OCI-M2 (cell line): ENCODE data around the gene MND1.
"Not testable (repeated sequence)": the region's sequence is repeated elsewhere in the genome, so short reads cannot be mapped to it uniquely, and the experiment has no call there.

Experiments used
- DNase-seq: peaks from one replicate; lab custom pipeline; 2025; ENCODE audit not compliant: unreplicated experiment; lab: John Stamatoyannopoulos, UW

The MND1 gene

GRCh38 chr4:153438916-153439756 lies 94.6 kb downstream of the MND1 start:
- no peak for DNase-seq

GRCh38 chr4:153439831-153440230 lies 95.3 kb downstream of the MND1 start:
- no peak for DNase-seq

GRCh38 chr4:153440475-153440874 lies 96.0 kb downstream of the MND1 start:
- DNase-seq: no peak

- no peak for DNase-seq
Observed at GRCh38 chr4:153447175-153447905, 102.9 kb downstream of the MND1 start.

- DNase-seq: no peak
Observed at GRCh38 chr4:153448003-153448731, 103.7 kb downstream of the MND1 start.

- DNase-seq: no peak
Observed at GRCh38 chr4:153449338-153449737, 104.8 kb downstream of the MND1 start.

- DNase-seq: no peak
Observed at GRCh38 chr4:153450544-153450917, 106.0 kb downstream of the MND1 start.

GRCh38 chr4:153451145-153451544 lies 106.7 kb downstream of the MND1 start:
- not testable (repeated sequence) for DNase-seq

- no peak for DNase-seq
Observed at GRCh38 chr4:153451911-153452657, 107.6 kb downstream of the MND1 start.

GRCh38 chr4:153452658-153453378 lies 108.3 kb downstream of the MND1 start:
- no peak for DNase-seq

GRCh38 chr4:153453402-153453801 lies 108.9 kb downstream of the MND1 start:
- DNase-seq: no peak

- DNase-seq: no peak
Observed at GRCh38 chr4:153458969-153459368, 114.5 kb downstream of the MND1 start.

- not testable (repeated sequence) for DNase-seq
Observed at GRCh38 chr4:153461549-153461948, 117.1 kb downstream of the MND1 start.

GRCh38 chr4:153464068-153464467 lies 119.6 kb downstream of the MND1 start:
- DNase-seq: no peak
